ENCODE measurements around the gene LONP2. TPM values are rescaled to one million over a fixed set of nuclear protein-coding genes. Genes with fewer than 3 reads are reported as not detected.

Gene LONP2
- total and polyA plus RNA-seq, 10 of the 15 experiments (the other 5 are each of a cell fraction or from before 2014, with no cell fraction given): 8.3 to 48.0 (median 34.8) TPM

DNA sequence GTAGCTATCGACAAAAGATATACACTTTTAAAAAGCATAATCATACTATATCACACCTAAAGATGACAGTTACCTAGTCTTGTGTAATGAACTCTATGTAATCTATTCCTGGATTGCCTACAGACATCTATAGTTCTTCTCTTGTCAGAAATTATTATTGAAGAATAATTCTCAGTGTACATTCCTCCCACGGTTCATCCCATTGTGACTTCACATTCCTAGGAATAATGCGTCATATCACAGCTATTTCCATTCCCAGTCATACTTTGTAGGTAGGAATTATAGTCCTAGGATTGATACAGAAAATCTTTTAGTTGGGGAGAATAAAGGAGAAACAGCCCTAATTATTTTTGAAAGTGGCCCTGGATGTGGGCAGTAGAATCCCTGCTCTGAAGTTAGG is 47.2 kb downstream of the LONP2 start:
- no TSS peak for BruUV-seq (replicated peaks)
- H3K9me3 ChIP-seq (replicated peaks; ENCODE audit: control insufficient read depth, insufficient read depth, low read length): peaks cover 12% of the 10 kb centered on the region
- H3K79me2 ChIP-seq (ENCODE audit: control insufficient read depth, insufficient read depth, low read length): no peaks in the 10 kb centered on the region
- in situ Hi-C loops (cut with MboI): no loop called here
- intact Hi-C loops (cut with micrococcal nuclease; ENCODE audit: unreplicated experiment): no loop called here
- no peak overlapping the region for H3K4me3 ChIP-seq
- no peak overlapping the region for H2AFZ ChIP-seq (ENCODE audit: control insufficient read depth, low read depth, low read length)
- ATAC-seq (no peak), FAIRE-seq (no peak), DNase-seq (ENCODE audit: low read depth, low spot score) (no peak)
- POLR2A ChIA-PET: no interaction called here
- CTCF ChIA-PET: interaction anchor here (0.6 to 1.8 kb wide), 4 partner anchors 11 to 915 kb away, joined by 3 to 8 read pairs (median 4); no protein-coding TSS in a partner anchor
- RAD21 ChIA-PET (ENCODE audit: unreplicated experiment): no interaction called here
- no peaks in the 10 kb centered on the region for H3K4me1 ChIP-seq (ENCODE audit: control insufficient read depth, insufficient read depth, low read length)
- H3K27ac ChIP-seq (ENCODE audit: control insufficient read depth, insufficient read depth): no peak overlapping the region
- no peak overlapping the region for H3K4me2 ChIP-seq (ENCODE audit: control insufficient read depth, insufficient read depth)
- H3K36me3 ChIP-seq (ENCODE audit: control insufficient read depth in 2 of 2, insufficient read depth in 2 of 2, low read length in 1 of 2): peaks cover 9 to 16% of the 10 kb centered on the region in 2 experiments
- H4K20me1 ChIP-seq (ENCODE audit: control insufficient read depth, insufficient read depth): no peaks in the 10 kb centered on the region
- no peaks in the 10 kb centered on the region for H3K27me3 ChIP-seq (replicated peaks in 1 of 2; ENCODE audit: control insufficient read depth in 2 of 2, insufficient read depth in 2 of 2, low read length in 1 of 2)
- SMC1A ChIA-PET (ENCODE audit: uncharacterized antibody, unreplicated experiment): interaction anchor here (0.7 to 1.5 kb wide), 3 partner anchors 21 to 322 kb away, joined by 3 read pairs; no protein-coding TSS in a partner anchor
- no peak overlapping the region for H3K9ac ChIP-seq (ENCODE audit: control insufficient read depth, insufficient read depth, low read length)
- WGBS (ENCODE audit: insufficient coverage, insufficient replicate concordance, low lambda C conversion rate, missing lambda C conversion rate): 98% methylated on average over 3 of the region's 3 CpGs
- TF ChIP-seq HDGF (IDR thresholded peaks at IDR 0.05) (no peak), STAT1 (conservative IDR thresholded peaks at IDR 0.05) (no peak), SUPT20H (IDR thresholded peaks at IDR 0.05; ENCODE audit: borderline replicate concordance, control insufficient read depth, low read depth, low read length) (no peak), SKIL (IDR thresholded peaks at IDR 0.05; ENCODE audit: low read depth, poor library complexity, severe bottlenecking) (no peak), TAF1 (IDR thresholded peaks at IDR 0.05; ENCODE audit: borderline replicate concordance, low read depth, low read length) (no peak), SRF (IDR thresholded peaks at IDR 0.05; ENCODE audit: low read depth in 2 of 2, low read length in 2 of 2) (no peak), NRF1 (conservative IDR thresholded peaks at IDR 0.05; ENCODE audit: low read depth, low read length) (no peak)
